CD14-positive monocyte (primary cell): ENCODE results near the gene C4BPA. TPM values are rescaled to one million over a fixed set of nuclear protein-coding genes. Genes with fewer than 3 reads are reported as not detected.

Experiments used
- DNase-seq, 3 donors: peaks; one replicate each; pipeline ENCODE4 v3.0.0-alpha.2; 2011 to 2022
- H2AFZ ChIP-seq: 2 replicates; pipeline ENCODE4 v1.6.0; 2012; ENCODE audit warnings: mild to moderate bottlenecking, low read depth, low read length, inconsistent platforms; ENCODE audit not compliant: insufficient read depth, poor library complexity, severe bottlenecking
- H3K27ac ChIP-seq, 2 donors: 1 replicate in 1 of 2; 2 replicates in 1 of 2; pipeline ENCODE4 v1.5.1; 2012 to 2013; ENCODE audit warnings: low read length in 2 of 2, control low read depth in 1 of 2, inconsistent platforms in 1 of 2, low read depth in 1 of 2, mild to moderate bottlenecking in 1 of 2
- H3K27me3 ChIP-seq, 2 donors: one replicate each; pipeline versions ENCODE4 v1.6.0 to v1.6.1; 2011 to 2013; ENCODE audit warnings: low read length in 2 of 2; ENCODE audit not compliant: control insufficient read depth in 2 of 2, insufficient read depth in 2 of 2
- H3K36me3 ChIP-seq, 2 donors: replicated peaks in 1 of 2; 1 replicate in 1 of 2; 2 replicates in 1 of 2; pipeline versions ENCODE4 v1.5.1 to v1.6.1; 2012 to 2013; ENCODE audit warnings: low read length in 2 of 2, control low read depth in 1 of 2, inconsistent platforms in 1 of 2, mild to moderate bottlenecking in 1 of 2; ENCODE audit not compliant: insufficient read depth in 2 of 2, control insufficient read depth in 1 of 2
- H3K4me1 ChIP-seq, 2 donors: 1 replicate in 1 of 2; 2 replicates in 1 of 2; pipeline versions ENCODE4 v1.5.1 to v1.6.1; 2012 to 2013; ENCODE audit warnings: low read length in 2 of 2, control low read depth in 1 of 2, inconsistent platforms in 1 of 2, mild to moderate bottlenecking in 1 of 2, moderate library complexity in 1 of 2; ENCODE audit not compliant: insufficient read depth in 2 of 2, control insufficient read depth in 1 of 2
- H3K4me2 ChIP-seq: replicated peaks from 2 replicates; pipeline ENCODE3; 2012; ENCODE audit warnings: low read length, moderate library complexity, mild to moderate bottlenecking; ENCODE audit not compliant: poor library complexity, severe bottlenecking; ENCODE audit errors: extremely low read depth
- H3K4me3 ChIP-seq, 3 experiments: fragments of 200-600 bp in 1 of 3; sonication (generic) in 1 of 3; replicated peaks in 1 of 3; 1 replicate in 2 of 3; 2 replicates in 1 of 3; pipeline ENCODE4 v1.5.1; 2011 to 2013; ENCODE audit warnings: low read length in 3 of 3, mild to moderate bottlenecking in 3 of 3, control low read depth in 2 of 3, low read depth in 2 of 3, inconsistent platforms in 1 of 3, moderate library complexity in 1 of 3
- H3K79me2 ChIP-seq: 2 replicates; pipeline ENCODE4 v1.6.0; 2012; ENCODE audit warnings: mild to moderate bottlenecking, control low read depth, inconsistent platforms, low read length, moderate library complexity; ENCODE audit not compliant: insufficient read depth
- H3K9ac ChIP-seq: 2 replicates; pipeline ENCODE4 v1.6.0; 2017; ENCODE audit warnings: low read length, mild to moderate bottlenecking; ENCODE audit not compliant: insufficient read depth, poor library complexity, severe bottlenecking
- H3K9me3 ChIP-seq, 2 donors: replicated peaks in 1 of 2; 1 replicate in 1 of 2; 2 replicates in 1 of 2; pipeline versions ENCODE4 v1.5.1 to v1.6.1; 2012 to 2013; ENCODE audit warnings: low read length in 2 of 2, control low read depth in 1 of 2; ENCODE audit not compliant: control insufficient read depth in 1 of 2, insufficient read depth in 1 of 2
- H4K20me1 ChIP-seq: 2 replicates; pipeline ENCODE4 v1.6.0; 2012; ENCODE audit warnings: mild to moderate bottlenecking, low read length, control low read depth, moderate library complexity; ENCODE audit not compliant: insufficient read depth
- H3K27ac Mint-ChIP-seq, 7 donors: one replicate each; pipeline ENCODE4 v1.8.0; 2020; ENCODE audit warnings: mild to moderate bottlenecking in 7 of 7, mixed read lengths in 7 of 7, moderate library complexity in 6 of 7, inconsistent platforms in 2 of 7
- H3K27me3 Mint-ChIP-seq, 3 donors: one replicate each; pipeline ENCODE4 v1.8.0; 2021 to 2022; ENCODE audit warnings: low read depth in 3 of 3, mild to moderate bottlenecking in 3 of 3, mixed read lengths in 3 of 3, moderate library complexity in 3 of 3, inconsistent platforms in 1 of 3
- H3K36me3 Mint-ChIP-seq, 2 donors: one replicate each; pipeline ENCODE4 v1.8.0; 2020; ENCODE audit warnings: mixed read lengths in 2 of 2, inconsistent platforms in 1 of 2, mild to moderate bottlenecking in 1 of 2
- H3K4me1 Mint-ChIP-seq: one replicate; pipeline ENCODE4 v1.8.0; 2020; ENCODE audit warnings: mild to moderate bottlenecking, mixed read lengths
- H3K4me3 Mint-ChIP-seq, 2 donors: one replicate each; pipeline ENCODE4 v1.8.0; 2020; ENCODE audit warnings: mild to moderate bottlenecking in 2 of 2, mixed read lengths in 2 of 2, moderate library complexity in 1 of 2
- H3K9me3 Mint-ChIP-seq, 7 donors: one replicate each; pipeline ENCODE4 v1.8.0; 2020 to 2022; ENCODE audit warnings: mixed read lengths in 7 of 7, mild to moderate bottlenecking in 6 of 7, moderate library complexity in 6 of 7, inconsistent platforms in 2 of 7
- WGBS: methylation state at CpG from one replicate; pipeline ENCODE4 v1.1.5; 2013; ENCODE audit warnings: missing lambda C conversion rate; ENCODE audit not compliant: insufficient coverage; 5-methylcytosine and 5-hydroxymethylcytosine counted together
- intact Hi-C, 2 donors: fragments of 100-400 bp; cut with micrococcal nuclease; formaldehyde crosslinking; loops; one replicate each; pipeline versions ENCODE4 v1.15.0 to v1.15.1; 2023
- polyA plus RNA-seq, 3 donors: library from polyadenylated mRNA; depleted of rRNA in 1 of 3; unstranded in 2 of 3; stranded (reverse) in 1 of 3; fragments of 300-500 nt in 2 of 3; fragments of >200 nt in 1 of 3; fragmentation: Illumina TruSeq in 2 of 3; gene quantifications; 1 replicate in 2 of 3; 2 replicates in 1 of 3; pipeline ENCODE4 v1.2.3, GENCODE V29; 2012 to 2021
- TF ChIP-seq, protein P1 (sequence below): fragments of 200-600 bp; IDR thresholded peaks from one replicate; pipeline ENCODE4 v1.8.0; 2022; ENCODE audit warnings: antibody characterized with exemption, mild to moderate bottlenecking

C4BPA gene
- polyA plus RNA-seq, 3 donors = 0.09 to 0.25 (median 0.13) TPM

DNA sequence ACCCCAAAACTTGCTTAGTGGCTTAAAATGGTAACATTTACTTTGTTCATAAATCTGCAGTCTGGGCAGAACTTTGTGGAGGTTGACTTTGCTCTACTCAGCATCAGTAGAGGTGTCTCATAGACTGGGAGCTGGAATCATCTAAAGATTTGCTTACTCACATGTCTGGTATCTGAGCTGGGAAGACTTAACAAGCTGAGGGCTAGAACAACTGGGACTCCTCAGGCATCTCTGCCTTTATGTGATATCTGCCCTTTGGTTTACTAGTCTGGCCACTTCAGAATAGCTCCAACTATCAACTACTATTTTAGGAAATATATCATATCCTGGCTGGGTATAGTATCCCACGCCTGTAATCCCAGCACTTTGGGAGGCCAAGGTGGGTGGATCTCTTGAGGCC, 82.5 kb downstream of the C4BPA start:
- Histone ChIP-seq H3K9me3 (no peaks in the 10 kb centered on the region), H3K27me3 (no peaks in the 10 kb centered on the region), H3K9ac (no peak overlapping the region), H3K4me2 (no peak overlapping the region), H3K36me3 (no peaks in the 10 kb centered on the region), H2AFZ (no peak overlapping the region), H3K4me1 (peaks cover under 1 to 14% of the 10 kb centered on the region in 2 donors), H3K79me2 (no peaks in the 10 kb centered on the region), H3K4me3 (no peak overlapping the region), H3K27ac (no peak overlapping the region), H4K20me1 (no peaks in the 10 kb centered on the region)
- Mint-ChIP-seq H3K27me3 (peaks cover 0 to 2% (median 1%) of the 10 kb centered on the region in 3 donors), H3K36me3 (no peaks in the 10 kb centered on the region), H3K27ac (no peak overlapping the region), H3K9me3 (peaks cover 0 to 6% (median 2%) of the 10 kb centered on the region in 7 donors), H3K4me3 (no peak overlapping the region), H3K4me1 (peaks cover 9% of the 10 kb centered on the region)
- no peak for DNase-seq
- TF ChIP-seq, protein P1, sequence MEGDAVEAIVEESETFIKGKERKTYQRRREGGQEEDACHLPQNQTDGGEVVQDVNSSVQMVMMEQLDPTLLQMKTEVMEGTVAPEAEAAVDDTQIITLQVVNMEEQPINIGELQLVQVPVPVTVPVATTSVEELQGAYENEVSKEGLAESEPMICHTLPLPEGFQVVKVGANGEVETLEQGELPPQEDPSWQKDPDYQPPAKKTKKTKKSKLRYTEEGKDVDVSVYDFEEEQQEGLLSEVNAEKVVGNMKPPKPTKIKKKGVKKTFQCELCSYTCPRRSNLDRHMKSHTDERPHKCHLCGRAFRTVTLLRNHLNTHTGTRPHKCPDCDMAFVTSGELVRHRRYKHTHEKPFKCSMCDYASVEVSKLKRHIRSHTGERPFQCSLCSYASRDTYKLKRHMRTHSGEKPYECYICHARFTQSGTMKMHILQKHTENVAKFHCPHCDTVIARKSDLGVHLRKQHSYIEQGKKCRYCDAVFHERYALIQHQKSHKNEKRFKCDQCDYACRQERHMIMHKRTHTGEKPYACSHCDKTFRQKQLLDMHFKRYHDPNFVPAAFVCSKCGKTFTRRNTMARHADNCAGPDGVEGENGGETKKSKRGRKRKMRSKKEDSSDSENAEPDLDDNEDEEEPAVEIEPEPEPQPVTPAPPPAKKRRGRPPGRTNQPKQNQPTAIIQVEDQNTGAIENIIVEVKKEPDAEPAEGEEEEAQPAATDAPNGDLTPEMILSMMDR = no peak
- intact Hi-C loops = no loop called here
- WGBS = no CpG with 5 or more reads among the region's 1 CpG

DNA sequence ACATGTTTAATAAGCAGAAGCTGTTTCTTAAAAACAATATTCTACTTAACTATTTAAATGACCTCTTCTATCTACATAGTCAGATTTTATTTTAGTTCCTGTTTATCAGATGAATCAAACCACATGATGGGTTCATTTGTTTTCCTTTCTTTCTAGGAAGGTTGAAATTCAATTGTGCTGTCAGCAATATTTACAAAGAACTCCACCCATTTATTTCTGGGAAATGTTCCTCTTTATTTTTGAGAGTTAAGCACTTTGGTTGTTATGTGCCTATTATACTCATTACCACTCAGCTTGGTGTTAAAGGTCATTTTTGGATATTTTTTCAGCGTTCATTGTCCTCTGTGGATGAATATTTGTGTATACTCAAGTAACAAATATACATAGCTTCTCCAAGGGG, 84.9 kb downstream of the C4BPA start:
- intact Hi-C loops = no loop called here
- peak overlapping the region; percentile 1 for H3K4me2 ChIP-seq
- H3K9me3 ChIP-seq = no peaks in the 10 kb centered on the region
- H3K4me3 ChIP-seq = no peak overlapping the region
- peaks cover 5 to 22% of the 10 kb centered on the region in 2 donors for H3K4me1 ChIP-seq
- no peaks in the 10 kb centered on the region for H3K79me2 ChIP-seq
- H3K9ac ChIP-seq = no peak overlapping the region
- no CpG with 5 or more reads among the region's 1 CpG for WGBS
- TF ChIP-seq, protein P1 = no peak
- peak in 1 of 3 donors; percentile 10 for DNase-seq
- Mint-ChIP-seq H3K27ac (no peak overlapping the region), H3K9me3 (peaks cover 0 to 6% (median 2%) of the 10 kb centered on the region in 7 donors), H3K27me3 (no peaks in the 10 kb centered on the region), H3K36me3 (no peaks in the 10 kb centered on the region), H3K4me1 (peaks cover 15% of the 10 kb centered on the region), H3K4me3 (no peak overlapping the region)
- H4K20me1 ChIP-seq = no peaks in the 10 kb centered on the region
- H3K27ac ChIP-seq = no peak overlapping the region
- no peaks in the 10 kb centered on the region for H3K36me3 ChIP-seq
- H3K27me3 ChIP-seq = no peaks in the 10 kb centered on the region
- no peak overlapping the region for H2AFZ ChIP-seq
